NCI-H1417 treated with DMSO at 0.1 percent for 48 hours (cell line): Measurements from ENCODE around the gene PARP9.
"Not testable (repeated sequence)": the region's sequence is repeated elsewhere in the genome, so short reads cannot be mapped to it uniquely, and the experiment has no call there.

Source experiments
- DNase-seq: peaks from one replicate; lab custom pipeline; 2025; lab: John Stamatoyannopoulos, UW

The PARP9 gene

GRCh38 chr3:122576174-122576940 is 12.3 kb upstream of the PARP9 start:
- no peak for DNase-seq

- no peak for DNase-seq
These were observed 8.9 kb upstream of the PARP9 start for GRCh38 chr3:122572940-122573412.

- DNase-seq = no peak
These were observed 4.7 kb upstream of the PARP9 start for GRCh38 chr3:122568755-122569154.

DNA sequence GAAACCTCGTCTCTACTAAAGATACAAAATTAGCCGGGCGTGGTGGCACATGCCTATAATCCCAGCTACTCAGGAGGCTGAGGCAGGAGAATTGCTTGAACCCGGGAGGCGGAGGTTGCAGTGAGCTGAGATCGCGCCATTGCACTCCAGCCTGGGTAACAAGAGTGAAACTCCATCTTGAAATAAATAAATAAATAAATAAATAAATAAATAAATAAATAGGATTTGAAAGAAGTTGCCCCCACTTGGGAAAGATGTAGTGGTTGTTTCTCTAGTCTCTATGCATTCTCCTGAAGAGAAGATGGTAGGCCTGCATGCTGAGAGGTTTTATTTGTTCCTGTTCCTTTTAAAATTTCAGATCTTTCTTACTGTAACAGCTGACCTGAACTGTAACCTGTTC is 4.0 kb upstream of the PARP9 start:
- not testable (repeated sequence) for DNase-seq

DNA sequence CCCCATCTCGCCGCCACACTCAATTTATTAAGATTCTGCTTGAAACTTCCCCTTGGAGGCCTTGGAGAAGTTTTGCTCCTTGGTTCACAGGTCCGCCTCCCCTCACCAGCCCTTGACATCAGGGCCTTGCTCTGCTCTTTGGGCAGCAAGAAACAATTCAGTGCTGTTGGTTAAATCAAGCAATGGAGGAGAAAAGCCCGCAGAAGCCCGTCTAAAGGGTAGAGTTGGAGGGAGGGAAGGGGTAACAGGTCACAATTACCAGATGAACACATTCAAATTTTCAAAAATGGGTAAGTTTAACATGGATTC is 429 bp downstream of the PARP9 start:
- DNase-seq = no peak

DNA sequence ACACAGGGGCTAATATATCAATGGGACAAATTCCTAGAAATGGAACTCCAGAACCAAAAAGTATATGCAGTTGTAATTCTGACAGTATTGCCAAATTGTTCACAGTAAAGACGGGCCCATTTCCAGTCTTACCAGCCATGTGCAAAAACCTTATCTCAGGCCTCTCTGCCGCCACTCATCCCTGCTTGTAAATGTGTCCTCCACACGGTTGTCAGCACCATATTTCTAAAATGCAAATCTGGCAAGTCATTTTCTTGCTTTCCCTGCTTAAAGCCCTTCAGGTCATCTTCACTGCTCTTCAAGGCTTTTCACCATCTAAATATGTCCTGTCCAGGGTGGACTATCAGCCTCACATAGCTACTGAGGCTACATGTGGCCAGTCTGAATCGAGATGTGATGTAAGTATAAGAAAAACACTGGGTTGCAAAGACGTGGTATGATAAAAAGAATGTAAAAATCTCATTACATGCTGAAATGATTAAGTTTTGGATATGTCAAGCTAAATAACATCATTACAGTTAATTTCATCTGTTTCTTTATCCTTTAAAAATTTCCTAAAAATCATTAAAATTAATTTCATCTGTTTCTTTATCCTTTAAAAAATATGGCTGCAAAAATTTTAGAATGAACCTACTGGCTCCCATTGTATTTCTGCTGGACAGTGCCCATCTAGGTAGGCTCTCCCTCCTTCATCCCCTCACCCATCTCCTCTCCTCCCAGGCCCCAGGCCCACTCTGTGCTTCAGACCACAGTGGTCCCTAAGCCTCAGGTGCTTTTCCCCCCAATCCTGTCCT is 980 bp downstream of the PARP9 start:
- DNase-seq = no peak

DNA sequence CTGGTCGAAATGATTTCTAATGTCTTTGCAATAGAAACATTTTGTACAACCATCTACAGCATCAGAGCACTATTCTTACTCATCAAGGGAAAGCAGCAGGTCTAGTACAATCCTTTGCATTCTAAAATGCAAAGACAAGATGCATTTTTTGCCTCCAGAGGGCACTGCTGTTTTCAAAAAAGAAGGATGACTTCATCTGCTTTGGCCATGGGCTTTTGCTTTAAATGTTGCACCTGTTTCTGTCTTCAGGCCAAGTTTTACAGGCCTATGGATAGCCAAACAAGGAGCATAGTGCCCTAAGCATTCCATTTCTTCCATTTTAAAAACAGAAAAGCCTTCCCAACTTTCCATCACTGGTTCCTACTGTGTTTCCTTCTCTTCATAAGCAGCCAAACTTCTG is 3.4 kb downstream of the PARP9 start:
- DNase-seq = peak; percentile 11

GRCh38 chr3:122559906-122560305 is 4.2 kb downstream of the PARP9 start:
- no peak for DNase-seq

GRCh38 chr3:122558605-122559004 is 5.5 kb downstream of the PARP9 start:
- DNase-seq = no peak

DNA sequence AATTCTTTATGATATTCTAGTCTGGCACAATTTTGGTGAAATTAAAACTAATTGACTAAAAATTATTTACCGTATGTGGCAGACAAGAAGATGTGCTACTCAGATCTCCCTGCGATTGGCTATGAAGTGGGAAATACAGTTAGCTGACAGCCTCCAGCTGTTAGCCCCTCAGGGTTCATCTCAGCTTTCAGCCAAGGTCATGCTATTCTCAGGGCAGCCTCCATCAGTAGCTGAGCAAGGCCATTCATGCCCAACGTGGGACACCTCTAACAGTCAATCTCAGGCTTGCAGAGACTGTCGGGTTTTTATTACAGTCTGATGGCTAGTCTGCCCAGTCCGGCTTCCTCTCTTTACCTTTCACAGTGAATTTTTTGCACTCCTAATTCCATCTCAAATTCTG is 6.7 kb downstream of the PARP9 start:
- no peak for DNase-seq

GRCh38 chr3:122555275-122556071 is 8.6 kb downstream of the PARP9 start:
- DNase-seq = no peak

GRCh38 chr3:122553171-122553570 is 10.9 kb downstream of the PARP9 start:
- DNase-seq = no peak

DNA sequence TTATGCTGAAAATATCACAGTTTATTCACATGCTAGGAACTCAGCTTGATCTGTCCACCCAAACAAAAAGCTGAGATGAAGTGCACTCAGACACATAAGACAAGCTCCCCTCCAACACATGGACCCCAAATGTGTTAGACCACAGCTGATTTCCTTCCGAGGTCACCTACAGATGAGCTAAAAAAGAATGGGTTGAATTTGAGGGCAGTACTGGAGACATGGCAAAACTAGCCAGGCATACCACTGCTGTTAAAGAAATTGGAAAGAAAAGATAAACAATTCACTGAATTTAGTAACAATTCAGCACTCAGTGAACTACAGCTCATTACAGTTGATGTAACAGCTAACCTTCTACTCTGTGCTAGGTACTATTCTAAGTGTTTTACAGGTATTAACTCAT is 15.5 kb downstream of the PARP9 start:
- DNase-seq = no peak

DNA sequence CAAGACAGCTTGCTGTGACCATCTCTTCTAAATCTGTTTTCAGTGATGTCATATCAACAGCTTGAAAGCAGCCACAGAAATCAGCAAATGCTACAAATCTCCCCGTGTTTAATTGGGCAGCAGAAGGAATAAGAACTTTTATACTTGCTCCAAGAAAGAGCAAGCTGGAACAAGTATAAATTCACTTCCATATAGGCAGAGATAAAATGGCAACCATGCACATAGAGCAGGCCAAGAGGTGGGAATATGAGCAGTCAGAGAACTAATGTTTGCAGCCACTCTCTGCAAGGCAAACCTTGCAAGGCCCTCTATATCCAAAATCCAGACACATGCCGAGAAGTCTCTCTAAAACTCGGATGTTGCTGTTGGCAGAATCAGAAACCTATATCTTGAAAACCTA is 16.0 kb downstream of the PARP9 start:
- DNase-seq = no peak

- DNase-seq = no peak
These were observed 17.9 kb downstream of the PARP9 start for GRCh38 chr3:122546151-122546550.

DNA sequence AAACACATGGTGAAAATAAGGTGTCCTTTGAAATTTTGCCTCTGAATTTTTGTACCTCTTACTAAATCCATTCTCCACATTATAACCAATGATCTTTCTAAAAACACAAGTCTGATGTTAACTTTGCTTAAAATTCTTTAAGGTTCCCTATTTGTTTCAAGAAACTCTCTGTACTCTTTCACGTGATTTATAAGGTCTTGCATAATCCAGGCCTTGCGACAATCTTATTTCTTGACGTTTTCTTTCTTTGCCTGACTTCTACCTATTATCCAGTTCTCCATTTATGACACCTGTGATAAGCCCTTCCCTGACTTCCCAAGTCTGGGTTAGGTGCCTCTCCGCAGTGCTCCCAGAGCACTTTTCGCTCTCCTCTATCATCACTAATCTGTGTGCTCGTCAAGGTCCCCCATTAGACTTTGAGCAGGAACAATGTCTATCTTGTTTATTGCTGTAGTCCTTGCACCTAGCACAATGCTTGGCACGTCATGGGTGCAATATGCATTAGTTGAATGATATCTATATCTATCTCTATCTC is 25.1 kb downstream of the PARP9 start:
- no peak for DNase-seq

DNA sequence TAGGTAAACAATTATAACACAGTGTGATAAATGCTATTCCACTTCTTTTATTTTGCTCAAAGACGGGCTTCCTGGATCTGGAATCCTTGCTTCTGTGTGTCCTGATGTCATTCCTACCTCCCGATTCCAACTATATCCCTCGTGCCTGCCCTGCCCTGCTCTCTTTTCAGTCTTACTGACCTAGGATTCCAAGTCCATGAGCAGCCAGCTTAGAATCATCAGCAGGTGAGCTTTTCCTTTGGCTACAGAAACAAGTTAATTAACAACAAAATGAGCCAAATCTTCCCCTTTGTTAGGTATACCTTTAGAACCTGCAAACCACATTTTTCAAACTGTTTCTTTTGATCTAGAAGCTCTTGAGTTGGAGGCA is 27.5 kb downstream of the PARP9 start:
- no peak for DNase-seq

DNA sequence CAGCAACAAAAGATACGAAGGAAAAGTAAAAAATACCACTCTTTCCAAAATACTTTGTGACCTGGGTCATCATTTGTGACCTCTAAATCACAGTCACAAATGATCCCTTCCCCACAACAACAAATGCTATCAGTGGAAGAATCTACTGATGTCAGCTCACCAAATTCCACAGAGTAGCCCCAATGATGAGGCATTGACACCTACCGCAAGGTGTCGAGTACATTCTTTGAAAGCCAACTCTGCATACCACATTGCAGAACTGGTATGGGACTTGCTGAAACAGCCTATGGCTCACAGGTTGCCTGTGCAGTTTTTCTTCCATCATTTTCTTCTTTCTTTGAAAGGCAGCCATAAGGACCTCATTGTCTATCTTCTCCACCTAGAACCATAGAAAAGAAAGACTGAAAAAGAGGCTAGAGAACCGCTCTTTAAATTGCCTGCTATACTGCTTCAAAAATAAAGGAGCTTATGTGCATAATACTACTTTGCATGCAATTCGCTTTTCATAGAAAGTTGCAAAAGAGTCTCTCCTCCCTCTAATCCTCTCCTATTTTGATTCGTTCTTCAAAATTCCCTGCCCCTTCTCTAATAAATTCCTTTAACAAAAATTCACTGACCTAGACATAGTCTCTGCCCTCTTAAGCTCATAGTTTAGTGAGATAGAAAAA is 28.0 kb downstream of the PARP9 start:
- DNase-seq = no peak

DNA sequence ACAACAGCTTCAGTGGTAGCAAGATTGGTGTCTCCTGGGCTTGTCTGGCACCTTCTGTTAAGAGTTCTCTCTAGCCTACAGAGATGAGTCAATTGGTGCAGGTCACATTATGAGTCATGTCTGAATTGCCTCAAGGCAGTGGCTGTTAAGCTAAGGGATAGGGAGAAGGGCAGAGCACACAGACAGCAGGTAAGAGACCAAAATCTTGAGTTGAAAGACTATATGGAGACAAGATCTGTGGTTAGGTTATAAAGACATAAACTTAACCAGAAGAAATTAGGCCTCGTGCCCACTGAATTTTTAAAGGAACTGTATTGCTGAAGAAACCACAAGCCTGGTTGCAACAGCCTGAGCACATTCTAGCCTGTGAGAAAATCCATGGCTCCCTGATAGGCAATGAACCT is 30.2 kb downstream of the PARP9 start:
- no peak for DNase-seq

GRCh38 chr3:122533480-122533879 is 30.6 kb downstream of the PARP9 start:
- no peak for DNase-seq

- DNase-seq = no peak
These were observed 33.9 kb downstream of the PARP9 start for GRCh38 chr3:122530164-122530563.

GRCh38 chr3:122523317-122523716 is 40.8 kb downstream of the PARP9 start:
- no peak for DNase-seq
